Measurements from ENCODE around the gene MGAT4A.

MGAT4A gene

DNA sequence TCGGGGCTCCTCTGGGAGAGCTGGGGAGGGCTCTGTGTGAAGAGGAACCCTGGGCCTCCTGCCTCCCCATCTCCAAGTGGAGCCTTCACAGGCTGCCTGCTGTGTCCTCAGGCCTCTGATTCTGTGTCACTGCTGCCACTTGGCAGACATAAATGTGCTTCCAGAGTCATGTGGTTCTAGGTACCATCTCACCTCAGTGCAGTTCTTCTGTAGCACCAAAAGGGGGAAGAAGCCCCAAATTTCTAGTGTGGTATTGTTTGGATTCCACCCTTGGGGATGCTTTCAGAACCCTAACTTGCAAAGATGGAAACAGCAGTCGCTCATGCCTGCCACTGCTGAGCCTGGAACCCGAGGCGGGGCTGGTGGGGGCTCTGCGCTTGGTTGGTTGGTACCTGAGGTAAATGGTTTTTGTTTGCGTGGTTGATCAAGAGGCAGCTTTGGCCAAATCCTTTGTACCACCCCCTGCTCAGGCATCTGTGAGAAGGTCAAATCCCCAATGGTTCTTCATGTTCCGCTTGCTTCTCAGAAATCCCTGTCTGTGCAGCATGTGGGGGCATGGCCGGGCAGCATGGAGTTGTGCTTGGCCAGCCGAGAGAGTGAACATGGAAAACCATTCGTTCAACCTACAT is 150.2 kb downstream of the MGAT4A start:
- no peaks in the 10 kb centered on the region for H3K9me3 ChIP-seq (ENCODE audit: control insufficient read depth, low read length)
- H3K9ac ChIP-seq (ENCODE audit: low read length) = no peak overlapping the region
- H3K4me1 ChIP-seq (ENCODE audit: control insufficient read depth, insufficient read depth, low read length) = peaks cover 21% of the 10 kb centered on the region
- no peak overlapping the region for H3K4me3 ChIP-seq (ENCODE audit: low read length)
- H3K27me3 ChIP-seq (ENCODE audit: control insufficient read depth, insufficient read depth, low read length) = no peaks in the 10 kb centered on the region
- H3K36me3 ChIP-seq (ENCODE audit: control insufficient read depth, insufficient read depth, low read length) = no peaks in the 10 kb centered on the region

DNA sequence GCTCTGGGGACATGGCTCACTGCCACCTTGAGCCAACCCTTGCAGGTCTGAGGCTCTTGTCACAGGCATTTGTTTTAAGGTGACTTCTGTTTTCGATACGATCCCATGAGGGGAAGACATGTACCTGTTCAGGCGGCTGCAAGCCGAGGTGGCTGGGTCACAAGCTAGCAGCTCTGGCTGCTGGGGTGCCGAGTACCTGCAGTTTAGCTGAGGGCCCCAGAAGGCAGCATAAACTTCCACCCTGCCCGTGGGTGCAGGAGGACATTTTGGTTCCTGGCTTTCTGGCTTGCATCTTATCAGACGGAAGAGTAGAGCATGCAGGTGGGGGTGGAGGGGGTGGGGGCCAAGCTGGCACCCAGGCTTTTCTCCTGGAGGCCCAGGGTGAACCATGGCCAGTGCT is 151.0 kb downstream of the MGAT4A start:
- no peak overlapping the region for H3K4me3 ChIP-seq (ENCODE audit: low read length)
- no peaks in the 10 kb centered on the region for H3K36me3 ChIP-seq (ENCODE audit: control insufficient read depth, insufficient read depth, low read length)
- no peaks in the 10 kb centered on the region for H3K27me3 ChIP-seq (ENCODE audit: control insufficient read depth, insufficient read depth, low read length)
- no peak overlapping the region for H3K9ac ChIP-seq (ENCODE audit: low read length)
- H3K4me1 ChIP-seq (ENCODE audit: control insufficient read depth, insufficient read depth, low read length) = peaks cover 16% of the 10 kb centered on the region
- H3K9me3 ChIP-seq (ENCODE audit: control insufficient read depth, low read length) = no peaks in the 10 kb centered on the region

DNA sequence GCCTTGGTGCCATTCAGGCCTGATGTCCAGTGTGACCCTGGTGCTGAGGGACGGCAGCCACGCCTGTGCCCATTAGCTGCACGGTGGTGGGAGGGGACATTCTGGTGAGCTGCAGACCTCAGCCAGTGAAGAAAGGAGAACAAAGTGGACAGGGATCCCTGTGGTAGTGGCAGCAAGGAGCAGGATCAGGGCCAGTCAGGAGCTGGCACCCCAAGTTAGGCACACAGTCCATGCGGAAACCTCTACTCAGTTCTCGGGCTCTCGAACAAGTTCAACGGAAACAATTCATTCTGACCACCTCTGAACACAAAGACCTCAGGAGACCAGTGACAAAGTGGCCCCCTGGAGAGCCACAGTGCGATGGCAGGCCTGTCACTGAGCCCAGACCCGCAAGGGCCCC is 152.7 kb downstream of the MGAT4A start:
- Histone ChIP-seq H3K4me3 (ENCODE audit: low read length) (no peak overlapping the region), H3K4me1 (ENCODE audit: control insufficient read depth, insufficient read depth, low read length) (peaks cover under 1% of the 10 kb centered on the region), H3K27me3 (ENCODE audit: control insufficient read depth, insufficient read depth, low read length) (no peaks in the 10 kb centered on the region), H3K36me3 (ENCODE audit: control insufficient read depth, insufficient read depth, low read length) (no peaks in the 10 kb centered on the region), H3K9me3 (ENCODE audit: control insufficient read depth, low read length) (no peaks in the 10 kb centered on the region), H3K9ac (ENCODE audit: low read length) (no peak overlapping the region)

DNA sequence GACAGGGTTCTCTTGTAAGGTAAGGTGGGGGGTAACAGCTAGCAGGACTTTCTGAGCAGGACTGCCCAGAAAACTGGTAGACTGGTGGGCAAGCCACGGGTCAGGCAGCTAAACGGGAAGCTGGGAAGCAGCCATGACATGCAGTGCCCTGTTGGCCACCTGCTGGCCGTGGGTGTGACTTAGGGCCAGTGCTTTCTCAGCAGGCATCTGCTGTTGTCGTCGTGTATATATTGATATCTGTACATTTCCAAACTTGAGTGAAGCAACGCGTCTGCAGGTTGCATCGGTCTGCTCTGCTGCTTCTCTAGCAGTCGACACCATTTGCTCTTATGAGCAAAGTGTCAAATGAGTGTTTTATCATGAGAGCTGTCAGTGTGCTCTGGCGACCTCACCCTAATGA is 153.6 kb downstream of the MGAT4A start:
- Histone ChIP-seq H3K9ac (ENCODE audit: low read length) (no peak overlapping the region), H3K27me3 (ENCODE audit: control insufficient read depth, insufficient read depth, low read length) (no peaks in the 10 kb centered on the region), H3K4me3 (ENCODE audit: low read length) (no peak overlapping the region), H3K9me3 (ENCODE audit: control insufficient read depth, low read length) (no peaks in the 10 kb centered on the region), H3K4me1 (ENCODE audit: control insufficient read depth, insufficient read depth, low read length) (no peaks in the 10 kb centered on the region), H3K36me3 (ENCODE audit: control insufficient read depth, insufficient read depth, low read length) (no peaks in the 10 kb centered on the region)

DNA sequence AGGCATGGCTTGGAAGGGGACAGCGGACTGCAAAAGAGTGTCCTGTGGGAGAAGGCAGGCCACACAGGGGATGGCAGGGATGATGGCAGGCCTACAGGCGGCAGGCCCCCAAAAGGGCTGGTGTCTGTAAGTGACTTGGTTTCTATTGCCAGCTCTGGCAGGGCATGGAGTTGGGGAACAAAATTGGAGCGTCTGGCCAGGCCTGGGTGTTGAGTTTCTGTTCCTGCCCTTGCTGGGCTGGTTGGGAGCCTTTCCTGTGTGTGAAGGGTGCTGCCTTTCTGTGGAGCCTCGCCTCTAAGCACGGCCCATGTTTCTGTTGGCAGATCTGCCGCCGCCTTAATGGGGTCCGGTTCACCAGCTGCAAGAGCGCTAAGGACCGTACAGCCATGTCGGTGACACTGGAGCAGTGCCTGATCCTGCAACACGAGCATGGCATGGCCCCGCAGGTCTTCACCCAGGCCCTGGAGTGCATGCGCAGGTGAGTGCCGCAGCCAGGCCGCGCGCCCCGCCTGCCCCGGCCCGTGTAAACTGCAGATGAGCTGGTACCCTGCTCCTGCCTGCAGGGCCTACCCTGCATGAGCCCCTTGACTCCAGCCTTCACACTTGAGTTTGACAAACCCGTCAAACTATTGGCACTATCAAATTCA is 154.1 kb downstream of the MGAT4A start:
- Histone ChIP-seq H3K4me3 (ENCODE audit: low read length) (no peak overlapping the region), H3K9ac (ENCODE audit: low read length) (no peak overlapping the region), H3K9me3 (ENCODE audit: control insufficient read depth, low read length) (no peaks in the 10 kb centered on the region), H3K27me3 (ENCODE audit: control insufficient read depth, insufficient read depth, low read length) (no peaks in the 10 kb centered on the region), H3K36me3 (ENCODE audit: control insufficient read depth, insufficient read depth, low read length) (no peaks in the 10 kb centered on the region), H3K4me1 (ENCODE audit: control insufficient read depth, insufficient read depth, low read length) (no peaks in the 10 kb centered on the region)

DNA sequence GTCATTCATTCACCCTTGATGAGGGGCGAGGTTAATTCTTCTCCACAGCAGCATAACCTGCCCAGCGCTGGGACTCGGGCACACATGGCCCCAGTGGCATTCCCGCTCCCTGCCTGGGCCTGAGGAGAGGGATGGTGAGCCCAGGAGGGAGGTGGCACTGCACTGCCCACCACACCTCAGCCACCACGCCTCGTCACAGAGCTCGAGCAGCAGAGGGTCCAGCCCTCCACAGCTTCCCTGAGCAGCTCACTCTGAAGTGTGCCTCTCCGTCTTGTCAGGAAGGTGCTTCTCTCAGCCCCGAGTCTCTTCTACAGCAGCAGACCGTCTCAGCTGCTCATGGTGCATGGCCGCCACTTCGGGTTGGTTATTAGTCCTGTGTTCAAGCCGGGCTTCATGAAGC is 157.5 kb downstream of the MGAT4A start:
- Histone ChIP-seq H3K36me3 (ENCODE audit: control insufficient read depth, insufficient read depth, low read length) (peaks cover 6% of the 10 kb centered on the region), H3K4me1 (ENCODE audit: control insufficient read depth, insufficient read depth, low read length) (no peaks in the 10 kb centered on the region), H3K9me3 (ENCODE audit: control insufficient read depth, low read length) (no peaks in the 10 kb centered on the region)

DNA sequence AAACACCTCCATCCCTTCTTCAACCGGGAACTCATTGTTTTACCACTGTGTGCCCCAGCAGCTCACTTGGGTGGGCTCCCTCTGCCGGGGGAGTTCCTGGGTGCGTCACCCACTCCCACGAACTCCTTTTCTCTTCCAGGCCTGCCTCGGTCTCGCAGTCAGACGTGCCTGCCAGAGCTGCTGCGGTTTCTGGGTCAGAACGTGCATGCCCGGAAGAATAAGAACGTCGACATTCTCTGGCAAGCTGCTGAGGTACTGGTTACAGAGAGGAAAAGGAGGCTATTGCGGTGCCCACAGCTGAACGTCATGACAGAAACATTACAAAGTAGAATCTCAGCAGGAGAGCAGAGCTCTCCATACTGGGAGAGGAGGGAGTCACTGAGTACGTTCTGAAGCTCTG is 158.3 kb downstream of the MGAT4A start:
- peaks cover 6% of the 10 kb centered on the region for H3K36me3 ChIP-seq (ENCODE audit: control insufficient read depth, insufficient read depth, low read length)

More for the DNA sequence above, 157.5 kb downstream of the MGAT4A start:
- Histone ChIP-seq H3K4me3 (ENCODE audit: low read length) (no peak overlapping the region), H3K9ac (ENCODE audit: low read length) (no peak overlapping the region), H3K27me3 (ENCODE audit: control insufficient read depth, insufficient read depth, low read length) (no peaks in the 10 kb centered on the region)

DNA sequence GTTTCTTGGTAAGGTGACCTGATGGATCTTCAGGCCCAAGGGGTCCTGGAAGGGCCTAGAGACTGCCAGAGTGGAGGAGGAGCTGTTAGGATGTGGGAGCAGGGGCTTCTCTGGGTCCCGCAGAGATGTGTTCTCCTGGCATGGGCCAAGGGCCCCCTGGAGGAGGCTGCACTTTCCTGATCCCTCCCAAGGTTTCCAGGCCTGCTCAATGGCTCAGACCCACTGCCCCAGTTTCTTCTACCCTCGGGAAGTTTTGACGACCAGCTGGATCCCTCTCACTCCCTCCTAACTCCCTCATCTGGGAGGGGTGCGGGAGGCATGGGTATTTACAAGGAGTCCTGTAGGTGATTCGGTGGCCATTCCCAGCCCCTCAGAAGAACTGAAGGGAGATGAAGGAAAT is 158.7 kb downstream of the MGAT4A start:
- peaks cover 6% of the 10 kb centered on the region for H3K36me3 ChIP-seq (ENCODE audit: control insufficient read depth, insufficient read depth, low read length)

More for the DNA sequence above, 158.3 kb downstream of the MGAT4A start:
- Histone ChIP-seq H3K4me3 (ENCODE audit: low read length) (no peak overlapping the region), H3K4me1 (ENCODE audit: control insufficient read depth, insufficient read depth, low read length) (no peaks in the 10 kb centered on the region), H3K27me3 (ENCODE audit: control insufficient read depth, insufficient read depth, low read length) (no peaks in the 10 kb centered on the region), H3K9ac (ENCODE audit: low read length) (no peak overlapping the region), H3K9me3 (ENCODE audit: control insufficient read depth, low read length) (no peaks in the 10 kb centered on the region)

DNA sequence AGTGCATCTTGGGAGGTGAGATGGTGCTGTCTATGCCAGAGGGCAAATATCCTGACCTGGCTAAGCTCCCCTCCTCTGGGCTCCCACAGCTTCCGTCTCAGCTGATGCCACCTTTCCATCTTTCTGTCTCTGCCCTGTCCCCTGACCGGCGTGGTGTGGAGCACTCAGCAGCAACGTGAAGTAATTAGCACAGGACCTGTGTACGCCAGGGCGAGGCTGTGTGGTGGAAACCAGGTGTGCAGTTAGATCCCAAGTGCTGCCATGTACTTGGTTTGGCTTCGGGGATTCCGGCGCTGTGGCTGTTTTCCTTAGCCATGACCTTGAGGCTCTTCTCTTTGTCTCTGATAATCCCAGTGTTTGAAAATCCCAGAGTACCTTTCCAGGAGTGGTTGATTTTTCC is 159.1 kb downstream of the MGAT4A start:
- Histone ChIP-seq H3K4me3 (ENCODE audit: low read length) (no peak overlapping the region), H3K4me1 (ENCODE audit: control insufficient read depth, insufficient read depth, low read length) (no peaks in the 10 kb centered on the region), H3K27me3 (ENCODE audit: control insufficient read depth, insufficient read depth, low read length) (no peaks in the 10 kb centered on the region), H3K9me3 (ENCODE audit: control insufficient read depth, low read length) (no peaks in the 10 kb centered on the region), H3K36me3 (ENCODE audit: control insufficient read depth, insufficient read depth, low read length) (peaks cover 6% of the 10 kb centered on the region), H3K9ac (ENCODE audit: low read length) (no peak overlapping the region)

More for the DNA sequence above, 158.7 kb downstream of the MGAT4A start:
- H3K27me3 ChIP-seq (ENCODE audit: control insufficient read depth, insufficient read depth, low read length) = no peaks in the 10 kb centered on the region
- no peak overlapping the region for H3K9ac ChIP-seq (ENCODE audit: low read length)
- no peaks in the 10 kb centered on the region for H3K4me1 ChIP-seq (ENCODE audit: control insufficient read depth, insufficient read depth, low read length)
- H3K4me3 ChIP-seq (ENCODE audit: low read length) = no peak overlapping the region
- H3K9me3 ChIP-seq (ENCODE audit: control insufficient read depth, low read length) = no peaks in the 10 kb centered on the region

DNA sequence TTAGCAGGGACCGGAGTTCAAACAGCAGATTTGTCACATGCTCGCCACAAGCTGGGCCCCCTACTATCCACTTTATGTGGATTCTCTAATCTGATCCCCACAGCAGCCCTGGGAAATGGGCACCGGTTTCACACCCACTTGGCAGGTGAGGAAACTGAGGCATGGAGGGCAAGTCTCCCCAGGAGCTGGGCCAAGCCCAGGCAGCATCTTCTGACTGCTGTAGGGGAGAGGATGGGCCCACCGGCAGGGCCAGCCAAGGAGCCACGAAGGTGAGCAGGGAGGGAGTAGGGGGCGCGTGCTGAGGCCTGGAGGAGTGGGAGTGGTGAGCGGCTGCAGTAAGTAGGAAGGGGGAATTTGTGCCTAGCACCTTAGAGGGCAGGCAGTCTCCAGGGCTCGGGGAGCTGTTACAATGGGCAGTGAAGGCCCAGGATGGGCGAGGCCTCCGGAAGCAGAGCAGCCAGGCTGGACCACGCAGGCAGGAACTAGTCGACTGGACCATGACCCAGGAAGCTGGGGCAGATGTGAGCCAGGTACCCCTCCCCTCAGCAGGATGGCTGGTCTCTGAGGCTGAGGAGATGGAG is 159.7 kb downstream of the MGAT4A start:
- Histone ChIP-seq H3K9ac (ENCODE audit: low read length) (no peak overlapping the region), H3K4me3 (ENCODE audit: low read length) (no peak overlapping the region), H3K27me3 (ENCODE audit: control insufficient read depth, insufficient read depth, low read length) (no peaks in the 10 kb centered on the region), H3K36me3 (ENCODE audit: control insufficient read depth, insufficient read depth, low read length) (peaks cover 6% of the 10 kb centered on the region), H3K9me3 (ENCODE audit: control insufficient read depth, low read length) (no peaks in the 10 kb centered on the region), H3K4me1 (ENCODE audit: control insufficient read depth, insufficient read depth, low read length) (no peaks in the 10 kb centered on the region)

DNA sequence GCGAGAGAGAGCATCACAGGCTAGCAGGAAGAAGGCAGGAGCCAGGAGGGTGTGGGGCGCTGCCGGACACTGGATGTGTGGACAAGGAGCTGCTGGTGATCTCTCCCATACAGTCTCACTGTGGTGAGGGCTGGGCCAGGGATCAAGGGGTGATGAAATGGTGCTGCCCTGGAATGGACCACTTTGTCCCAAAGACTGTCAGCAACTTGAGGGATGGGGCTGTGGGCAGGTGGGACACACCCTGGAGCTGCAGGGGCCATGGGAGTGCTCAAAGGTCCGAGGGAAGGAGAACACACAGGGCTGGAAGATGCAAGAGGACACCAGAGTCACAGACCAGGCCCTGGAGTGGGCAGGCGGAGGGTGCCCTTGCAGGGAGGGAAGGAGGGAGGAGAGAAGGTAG is 160.6 kb downstream of the MGAT4A start:
- Histone ChIP-seq H3K9me3 (ENCODE audit: control insufficient read depth, low read length) (no peaks in the 10 kb centered on the region), H3K27me3 (ENCODE audit: control insufficient read depth, insufficient read depth, low read length) (no peaks in the 10 kb centered on the region), H3K4me1 (ENCODE audit: control insufficient read depth, insufficient read depth, low read length) (no peaks in the 10 kb centered on the region), H3K36me3 (ENCODE audit: control insufficient read depth, insufficient read depth, low read length) (peaks cover 6% of the 10 kb centered on the region), H3K9ac (ENCODE audit: low read length) (no peak overlapping the region), H3K4me3 (ENCODE audit: low read length) (no peak overlapping the region)

DNA sequence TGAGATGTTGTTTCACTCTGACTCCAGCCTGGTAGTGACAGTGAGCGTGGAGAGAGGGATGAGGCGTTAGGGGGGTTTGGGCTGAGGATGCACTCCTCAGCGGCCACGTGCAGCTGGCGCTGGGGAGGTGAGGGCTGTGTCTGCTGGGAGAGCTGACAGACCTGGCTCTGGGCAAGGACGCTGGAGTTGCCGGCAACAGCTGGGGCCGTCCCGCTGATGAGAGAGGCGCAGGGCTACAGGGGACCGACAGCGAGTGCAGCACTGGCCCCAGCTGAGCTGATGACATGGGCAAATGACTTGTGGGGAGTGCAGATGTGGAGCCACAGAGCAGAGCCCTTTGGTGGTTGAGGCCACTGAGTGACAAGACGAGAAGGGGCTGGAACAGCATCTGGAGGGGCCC is 161.0 kb downstream of the MGAT4A start:
- peaks cover 6% of the 10 kb centered on the region for H3K36me3 ChIP-seq (ENCODE audit: control insufficient read depth, insufficient read depth, low read length)
- no peak overlapping the region for H3K4me3 ChIP-seq (ENCODE audit: low read length)
- no peaks in the 10 kb centered on the region for H3K4me1 ChIP-seq (ENCODE audit: control insufficient read depth, insufficient read depth, low read length)
- no peaks in the 10 kb centered on the region for H3K9me3 ChIP-seq (ENCODE audit: control insufficient read depth, low read length)
- no peak overlapping the region for H3K9ac ChIP-seq (ENCODE audit: low read length)
- no peaks in the 10 kb centered on the region for H3K27me3 ChIP-seq (ENCODE audit: control insufficient read depth, insufficient read depth, low read length)
